HG02610 (cell line): ENCODE measurements around the gene PLA2G2A.
"Not testable (repeated sequence)": the region's sequence is repeated elsewhere in the genome, so short reads cannot be mapped to it uniquely, and the experiment has no call there.

Experiments
- ATAC-seq: cut with Tn5 transposase; IDR thresholded peaks from one replicate; pipeline ENCODE4 v1.9.1; 2021; ENCODE audit warnings: mild to moderate bottlenecking, moderate library complexity; ENCODE audit not compliant: unreplicated experiment

PLA2G2A gene, protein sequence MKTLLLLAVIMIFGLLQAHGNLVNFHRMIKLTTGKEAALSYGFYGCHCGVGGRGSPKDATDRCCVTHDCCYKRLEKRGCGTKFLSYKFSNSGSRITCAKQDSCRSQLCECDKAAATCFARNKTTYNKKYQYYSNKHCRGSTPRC

DNA sequence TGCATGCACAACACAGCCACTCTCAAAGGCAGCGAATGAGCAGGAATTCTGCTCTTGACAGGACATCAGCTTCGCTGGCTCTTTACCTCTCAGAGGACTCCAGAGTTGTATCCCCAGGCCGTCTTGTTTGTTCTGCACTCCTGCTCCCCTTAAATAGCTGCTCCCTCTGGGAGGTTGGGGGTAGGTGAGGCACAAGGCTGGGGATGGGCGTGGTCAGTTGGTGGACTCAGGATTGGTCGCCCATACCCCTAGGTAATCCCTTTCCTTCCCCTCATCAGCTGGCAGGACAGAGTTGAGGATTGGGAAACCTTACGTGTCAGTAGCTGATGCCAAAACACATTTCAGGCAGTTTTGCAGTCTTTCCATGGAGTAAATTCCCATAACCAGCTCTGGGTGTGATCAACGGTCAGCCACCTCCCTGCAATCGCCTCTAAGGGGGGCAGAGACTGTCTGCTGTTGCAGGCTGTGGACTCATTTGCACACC, at the start of gene PLA2G2A:
TSS of gene PLA2G2A (minus strand) at position 125 of the 484 bp plus-strand sequence. CDS start 845 bp downstream, outside the sequence.
- ATAC-seq = no peak

DNA sequence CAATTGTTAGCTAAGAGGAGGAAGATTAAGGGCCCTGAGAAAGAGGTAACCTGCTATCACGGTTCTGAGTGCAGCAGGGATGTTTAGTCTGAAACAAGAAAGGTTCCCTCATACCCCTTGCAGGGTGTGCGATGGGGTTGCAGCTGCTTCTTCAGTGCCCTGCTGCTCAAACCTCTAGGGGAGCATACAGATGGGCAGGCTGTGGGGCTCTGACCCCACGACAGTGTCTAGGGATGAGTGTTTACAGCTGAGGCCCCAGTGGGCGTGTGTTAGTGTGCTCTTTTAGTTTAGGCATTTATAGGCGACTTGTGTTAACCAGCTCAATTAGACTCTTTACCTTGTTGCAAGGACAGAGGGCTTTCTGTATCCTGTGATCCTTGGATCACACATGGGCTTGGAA, 49.3 kb upstream of the PLA2G2A start:
- no peak for ATAC-seq

DNA sequence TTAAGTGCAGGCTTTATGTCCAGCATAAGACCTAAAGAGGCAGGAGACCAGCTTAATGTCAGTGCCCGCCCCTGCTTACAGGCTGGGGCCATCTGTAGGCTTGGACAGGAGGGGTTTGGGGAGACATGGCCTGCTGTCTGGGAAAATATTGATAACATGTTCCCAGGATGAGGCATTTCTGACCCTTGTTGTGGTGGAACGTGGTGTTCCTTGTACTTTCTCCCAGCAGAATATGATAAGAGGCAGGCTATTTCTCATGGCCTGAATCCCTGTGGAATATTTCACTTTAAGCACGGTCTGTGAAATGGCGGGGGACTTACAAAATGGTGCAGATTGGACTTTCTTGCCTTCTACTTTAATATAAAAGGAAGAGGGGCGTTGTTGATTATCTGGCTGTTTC, 48.7 kb upstream of the PLA2G2A start:
- no peak for ATAC-seq

DNA sequence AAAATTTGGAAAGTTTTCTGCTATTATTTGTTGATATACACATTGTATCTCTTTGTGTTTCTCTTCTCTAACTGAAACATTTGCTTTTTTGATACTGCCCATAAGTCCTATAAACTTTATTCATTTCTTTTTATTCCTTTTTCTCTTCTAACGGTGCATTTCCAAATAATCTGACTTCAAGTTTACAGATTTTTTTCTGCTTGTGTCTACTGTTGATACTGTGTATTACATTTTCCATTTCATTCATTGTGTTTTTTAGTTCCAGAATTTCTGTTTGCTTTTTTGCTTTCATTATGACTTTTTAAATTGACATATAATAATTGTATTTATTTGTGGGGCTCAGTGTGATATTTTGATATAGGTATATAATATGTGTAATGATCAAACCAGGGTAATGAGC, 38.3 kb upstream of the PLA2G2A start:
- ATAC-seq = no peak

DNA sequence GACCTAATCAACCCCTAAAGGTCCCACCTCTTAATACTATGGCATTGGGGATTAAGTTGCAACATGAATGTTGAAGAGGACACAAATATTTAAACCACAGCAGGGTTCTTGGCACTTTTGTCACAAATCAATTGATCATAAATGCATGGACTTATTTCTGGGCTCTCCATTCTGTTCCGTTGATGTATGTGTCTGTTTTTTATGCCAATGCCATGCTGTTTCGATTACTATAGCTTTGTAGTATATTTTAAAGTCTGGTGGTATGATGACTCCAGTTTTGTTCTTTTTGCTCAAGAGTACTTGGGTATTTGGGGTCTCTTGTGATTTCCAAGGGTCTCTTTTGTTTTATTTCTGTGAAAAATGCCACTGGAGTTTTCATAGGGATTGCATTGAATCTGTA, 34.7 kb upstream of the PLA2G2A start:
- no peak for ATAC-seq

DNA sequence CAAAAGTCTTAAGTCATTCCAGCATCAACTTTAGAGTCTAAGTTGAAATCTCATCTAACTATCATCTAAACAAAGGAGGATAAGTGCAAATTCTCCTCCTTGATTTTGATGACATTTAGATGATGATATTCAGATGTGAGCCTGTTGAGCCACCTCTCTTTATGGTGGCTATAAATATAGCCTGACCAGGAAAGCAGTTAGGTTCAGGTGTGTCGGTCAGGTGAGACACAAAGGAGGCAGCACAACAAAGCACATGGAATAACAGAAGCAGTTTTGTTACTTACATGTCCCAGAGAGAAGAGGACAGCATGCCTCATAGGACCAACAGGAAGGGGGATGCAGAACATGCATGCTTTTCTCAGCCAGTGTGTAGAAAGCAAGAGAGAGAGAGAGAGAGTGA, 30.6 kb upstream of the PLA2G2A start:
- ATAC-seq = no peak

DNA sequence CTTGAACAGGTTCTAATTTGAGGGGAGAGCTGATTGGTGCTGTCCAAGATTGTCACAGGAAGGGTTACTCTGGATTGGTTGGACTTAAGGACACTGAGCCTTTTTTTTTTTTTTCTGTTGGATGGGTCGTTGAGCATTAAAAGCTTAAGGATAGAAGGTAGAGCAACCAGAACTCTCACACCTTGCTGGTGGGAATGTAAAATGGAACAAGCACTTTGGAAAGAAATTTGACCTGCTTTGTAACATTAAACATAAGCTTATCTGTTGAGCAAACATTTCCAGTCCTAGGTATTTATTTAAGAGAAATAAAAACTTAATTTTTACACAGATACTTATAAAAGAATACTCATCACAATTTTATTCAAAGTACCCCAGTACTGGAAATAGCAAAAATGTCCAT, 29.8 kb upstream of the PLA2G2A start:
- no peak for ATAC-seq

DNA sequence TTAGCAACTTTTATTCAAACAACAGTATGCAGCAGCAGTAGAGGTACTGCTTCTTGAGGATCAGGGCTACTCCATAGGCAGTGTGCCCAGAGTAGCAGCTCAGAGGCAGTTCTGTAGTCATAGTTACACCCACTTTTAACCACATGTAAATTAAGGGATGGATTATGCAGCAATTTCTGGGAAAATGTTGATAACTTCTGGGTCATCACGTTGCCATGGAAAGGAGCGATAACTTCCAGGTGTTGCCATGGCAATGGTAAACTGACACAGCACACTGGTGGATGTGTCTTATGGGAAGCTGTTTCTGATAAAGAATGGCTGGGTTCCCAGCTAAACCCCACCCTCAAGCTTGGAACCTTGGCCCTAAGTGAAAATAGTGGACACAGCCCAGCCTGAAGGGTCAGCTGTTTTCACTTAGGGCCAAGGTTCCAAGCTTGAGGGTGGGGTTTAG, 29.0 kb upstream of the PLA2G2A start:
- no peak for ATAC-seq

DNA sequence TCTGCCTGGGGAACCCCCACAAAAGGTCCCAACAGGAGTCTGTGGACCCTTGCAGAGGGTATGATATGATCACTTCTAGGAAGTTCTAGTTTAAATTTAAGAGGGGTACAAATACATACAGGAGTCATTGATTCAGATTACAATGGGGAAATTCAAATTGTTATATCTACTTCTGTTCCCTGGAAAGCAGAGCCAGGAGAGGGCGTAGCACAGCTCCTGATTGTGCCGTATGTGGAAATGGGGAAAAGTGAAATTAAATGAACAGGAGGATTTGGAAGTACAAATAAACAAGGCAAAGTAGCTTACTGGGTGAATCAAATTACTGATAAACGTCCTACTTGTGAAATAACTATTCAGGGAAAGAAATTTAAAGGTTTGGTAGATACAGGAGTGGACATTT, 19.4 kb upstream of the PLA2G2A start:
- ATAC-seq = not testable (repeated sequence)

DNA sequence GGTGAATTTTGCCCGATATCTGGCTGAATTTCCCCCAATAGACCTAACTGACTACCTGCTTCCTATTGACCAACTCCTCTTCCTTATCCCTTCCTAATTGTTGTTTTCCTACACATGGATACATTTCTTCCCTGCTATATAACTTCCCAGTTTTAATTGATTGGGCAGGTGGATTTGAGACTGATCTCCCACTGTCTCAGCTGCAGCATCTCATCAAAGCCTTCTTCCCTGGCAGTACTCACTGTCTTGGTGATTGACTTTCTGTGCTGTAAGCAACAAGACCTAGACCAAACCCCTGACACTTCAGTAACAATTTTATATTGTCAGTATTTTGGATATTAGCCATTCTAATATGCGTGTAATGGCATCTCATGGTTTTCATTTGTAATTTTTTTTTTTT, 11.3 kb upstream of the PLA2G2A start:
- no peak for ATAC-seq

DNA sequence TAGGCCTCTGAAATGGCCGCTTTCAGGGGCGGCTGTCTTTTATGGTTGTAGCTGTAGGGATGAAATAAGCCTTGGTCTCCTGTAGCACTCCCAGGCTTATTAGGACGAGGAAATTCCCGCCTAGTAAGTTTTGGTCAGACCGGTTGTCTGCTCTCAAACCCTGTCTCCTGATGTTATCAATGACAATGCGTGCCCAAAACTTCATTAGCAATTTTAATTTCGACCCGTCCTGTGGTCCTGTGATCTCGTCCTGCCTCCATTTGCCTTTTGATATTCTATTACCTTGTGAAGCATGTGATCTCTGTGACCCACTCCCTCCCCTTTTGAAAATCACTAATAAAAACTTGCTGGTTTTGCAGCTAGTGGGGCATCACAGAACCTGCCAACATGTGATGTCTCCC, 10.8 kb upstream of the PLA2G2A start:
- not testable (repeated sequence) for ATAC-seq

DNA sequence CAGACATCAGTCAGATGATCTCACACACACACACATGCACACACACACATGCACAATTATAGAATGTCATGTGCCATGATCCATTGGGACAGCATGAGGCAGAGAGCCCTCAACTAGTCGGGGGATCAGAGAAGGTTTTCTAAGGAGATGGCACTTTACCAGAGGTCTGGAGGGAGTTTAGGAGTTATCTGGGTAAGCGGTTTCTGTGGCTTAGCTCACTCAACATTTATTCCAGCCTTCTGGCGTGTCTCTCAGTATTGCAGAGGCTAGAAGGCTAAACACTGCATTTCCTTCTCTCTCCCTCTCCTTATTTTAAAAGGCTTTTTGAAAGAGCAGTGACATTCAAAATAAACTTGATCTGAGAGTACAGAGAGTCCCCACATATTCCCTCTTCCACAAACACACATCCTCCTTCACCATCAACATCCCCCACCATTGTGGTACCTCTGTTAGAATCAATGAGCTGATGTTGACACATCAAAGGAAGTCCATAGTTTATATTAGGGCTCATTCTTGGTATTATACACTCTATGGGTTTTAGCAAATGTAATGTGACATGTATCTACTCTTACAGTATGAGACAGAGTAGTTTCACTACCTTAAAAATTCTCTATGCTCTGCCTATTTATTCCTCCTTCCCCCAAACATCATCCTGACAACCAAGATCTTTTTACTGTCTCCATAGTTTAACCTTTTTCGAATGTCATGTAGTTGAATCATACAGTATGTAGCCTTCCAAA, 9.0 kb upstream of the PLA2G2A start:
- ATAC-seq = no peak

DNA sequence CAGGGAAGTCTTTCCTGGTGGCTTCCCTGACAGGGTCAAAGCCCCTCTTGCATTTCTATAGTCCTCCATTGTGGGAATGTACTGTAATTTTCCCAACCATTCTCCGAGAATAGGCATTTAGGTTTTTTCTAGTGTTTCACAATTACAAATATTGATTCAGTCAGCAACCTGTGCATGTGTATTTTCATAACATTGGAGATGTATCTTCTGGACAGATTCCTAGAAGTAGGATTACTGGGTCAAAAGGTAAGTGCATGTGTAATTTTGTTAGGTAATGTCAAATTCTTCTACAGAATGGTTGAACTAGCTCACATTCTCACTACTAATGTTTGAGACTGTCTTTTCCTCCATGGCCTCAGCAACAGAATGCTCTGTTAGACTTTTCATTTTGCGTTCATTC, 8.3 kb upstream of the PLA2G2A start:
- no peak for ATAC-seq

DNA sequence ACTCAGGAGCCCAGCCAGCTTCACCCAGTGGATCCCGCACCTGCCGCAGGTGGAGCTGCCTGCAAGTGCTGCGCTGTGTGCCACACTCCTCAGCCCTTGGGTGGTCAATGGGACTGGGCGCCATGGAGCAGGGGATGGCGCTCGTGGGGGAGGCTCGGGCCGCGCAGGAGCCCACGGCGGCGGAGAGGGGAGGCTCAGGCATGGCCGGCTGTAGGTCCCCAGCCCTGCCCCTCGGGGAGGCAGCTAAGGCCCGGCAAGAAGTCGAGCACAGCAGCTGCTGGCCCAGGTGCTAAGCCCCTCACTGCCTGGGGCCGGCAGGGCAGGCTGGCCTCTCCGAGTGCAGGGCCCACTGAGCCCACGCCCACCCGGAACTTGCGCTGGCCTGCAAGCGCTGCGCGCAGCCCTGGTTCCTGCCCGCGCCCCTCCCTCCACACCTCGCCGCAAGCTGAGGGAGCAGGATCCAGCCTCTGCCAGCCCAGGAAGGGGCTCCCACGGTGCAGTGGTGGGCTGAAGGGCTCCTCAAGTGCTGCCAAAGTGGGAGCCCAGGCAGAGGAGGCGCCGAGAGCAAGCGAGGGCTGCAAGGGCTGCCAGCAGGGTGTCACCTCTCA, 5.1 kb upstream of the PLA2G2A start:
- ATAC-seq = not testable (repeated sequence)

DNA sequence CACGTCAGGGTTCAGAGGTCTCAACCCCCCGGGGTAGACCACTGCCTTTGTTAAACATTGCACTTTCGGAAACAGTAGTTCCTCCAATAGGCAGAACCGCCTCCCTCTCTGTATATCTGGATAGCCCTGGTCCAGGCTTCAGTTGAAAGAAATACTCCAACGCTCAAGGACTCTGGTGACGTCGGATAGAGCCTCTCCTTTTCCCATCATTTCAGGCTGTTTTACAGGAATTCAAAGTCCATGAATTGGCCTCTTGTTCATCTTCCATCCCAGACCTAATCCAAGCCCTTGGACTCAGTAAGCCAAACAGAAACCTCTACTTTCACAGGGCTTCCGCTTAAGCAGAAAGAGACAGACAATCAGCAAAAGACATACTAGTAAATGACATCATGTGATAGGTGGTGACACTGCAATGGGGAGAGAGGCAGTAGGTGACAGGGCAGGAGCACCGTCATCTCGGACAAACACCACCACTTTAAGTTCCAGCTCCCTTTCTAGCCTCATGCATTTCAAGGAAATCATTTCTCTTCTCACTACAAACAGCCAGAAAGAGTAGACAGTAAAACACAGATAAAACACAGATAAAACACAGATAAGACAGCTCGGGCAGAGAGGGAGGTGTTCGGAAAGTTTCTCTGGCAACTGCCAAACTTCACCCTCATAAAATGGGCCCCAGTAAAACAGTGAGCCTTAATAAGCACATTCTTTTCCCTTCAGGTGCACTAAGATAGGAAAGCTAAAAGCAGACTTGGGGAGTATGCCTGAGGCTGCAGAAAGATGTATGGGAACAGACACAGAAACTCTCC, 2.3 kb upstream of the PLA2G2A start:
- no peak for ATAC-seq

DNA sequence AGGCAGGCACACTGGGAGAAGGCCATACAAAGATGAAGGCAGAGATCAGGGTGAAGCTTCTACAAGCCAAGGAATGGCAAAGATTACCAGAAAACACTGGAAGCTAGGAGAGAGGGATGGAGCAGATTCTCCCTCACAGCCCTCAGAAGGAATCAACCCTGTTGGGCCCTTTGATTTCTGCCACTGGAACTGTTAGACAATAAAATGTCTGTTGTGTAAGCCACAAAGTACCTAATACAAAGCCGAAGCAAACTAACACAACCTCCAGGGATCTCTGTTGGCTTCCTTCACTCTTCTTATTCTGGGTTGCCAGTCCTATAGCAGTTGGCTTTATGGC, 1.7 kb upstream of the PLA2G2A start:
- ATAC-seq = no peak

DNA sequence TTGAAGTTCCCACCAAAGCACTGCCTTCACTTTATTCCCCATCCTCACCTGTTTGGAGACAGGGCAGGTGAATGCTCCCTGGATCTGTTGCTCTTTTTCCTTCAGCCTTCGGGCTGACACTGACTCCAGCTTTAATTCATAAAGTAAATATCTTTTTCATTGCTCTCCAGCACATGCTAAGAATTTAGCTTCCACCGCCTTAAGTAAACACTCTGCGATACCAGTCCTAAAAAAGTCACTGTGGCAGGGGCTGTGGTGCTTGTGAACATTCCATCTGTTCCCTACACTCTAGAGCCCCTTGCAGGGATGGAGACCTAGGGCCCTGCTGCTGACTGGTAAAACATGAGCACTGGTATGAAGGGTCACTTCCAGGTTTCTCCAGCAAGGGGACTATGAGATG, 896 bp upstream of the PLA2G2A start:
- no peak for ATAC-seq

DNA sequence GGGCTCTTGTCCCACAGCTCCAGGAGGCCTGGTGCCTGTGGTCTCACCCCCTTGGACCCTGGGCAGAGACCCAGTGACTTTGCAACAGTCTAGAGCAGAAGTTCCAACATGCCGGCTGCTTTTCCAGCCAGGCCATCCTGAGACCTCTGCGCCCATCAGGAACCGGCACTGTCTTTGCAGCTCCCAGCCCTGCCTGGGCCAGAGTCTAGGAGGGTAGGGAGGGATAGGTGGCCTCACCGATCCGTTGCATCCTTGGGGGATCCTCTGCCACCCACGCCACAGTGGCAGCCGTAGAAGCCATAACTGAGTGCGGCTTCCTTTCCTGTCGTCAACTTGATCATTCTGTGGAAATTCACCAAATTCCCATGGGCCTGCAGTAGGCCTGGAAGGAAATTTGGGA, 1.3 kb downstream of the PLA2G2A start:
- ATAC-seq = no peak

DNA sequence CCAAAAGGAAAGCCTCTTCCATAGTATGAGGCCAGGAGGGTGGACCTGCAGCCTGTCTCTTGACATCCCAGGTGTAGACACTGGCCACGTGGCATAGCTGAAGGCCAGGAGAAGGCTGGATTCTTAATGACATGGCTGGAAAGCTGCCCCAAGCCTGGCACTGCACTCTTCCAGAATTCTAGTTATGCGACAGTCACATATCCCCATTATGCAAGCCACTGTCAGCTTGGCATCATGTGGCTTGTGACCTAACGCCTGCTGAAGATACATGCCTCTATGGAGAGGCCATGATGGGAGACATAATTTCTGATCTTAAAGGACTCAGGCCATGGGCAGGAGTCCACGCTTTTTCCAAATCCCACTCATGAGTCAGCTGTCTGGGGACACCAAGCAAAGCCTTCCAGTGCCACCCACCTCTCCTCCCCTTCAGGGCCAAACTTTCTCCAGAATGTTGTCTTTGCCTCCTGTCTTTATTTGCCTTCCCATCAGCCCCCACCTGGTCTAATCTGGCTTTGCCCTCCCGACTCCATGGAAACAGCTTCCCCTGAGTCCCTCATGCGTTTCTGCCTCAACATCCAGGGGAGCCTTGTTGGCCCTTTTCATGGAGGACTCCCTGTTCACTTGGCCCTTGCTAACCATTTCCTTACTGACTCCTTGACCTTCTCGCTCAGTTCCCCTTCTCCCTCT, 3.0 kb downstream of the PLA2G2A start:
- ATAC-seq = no peak

DNA sequence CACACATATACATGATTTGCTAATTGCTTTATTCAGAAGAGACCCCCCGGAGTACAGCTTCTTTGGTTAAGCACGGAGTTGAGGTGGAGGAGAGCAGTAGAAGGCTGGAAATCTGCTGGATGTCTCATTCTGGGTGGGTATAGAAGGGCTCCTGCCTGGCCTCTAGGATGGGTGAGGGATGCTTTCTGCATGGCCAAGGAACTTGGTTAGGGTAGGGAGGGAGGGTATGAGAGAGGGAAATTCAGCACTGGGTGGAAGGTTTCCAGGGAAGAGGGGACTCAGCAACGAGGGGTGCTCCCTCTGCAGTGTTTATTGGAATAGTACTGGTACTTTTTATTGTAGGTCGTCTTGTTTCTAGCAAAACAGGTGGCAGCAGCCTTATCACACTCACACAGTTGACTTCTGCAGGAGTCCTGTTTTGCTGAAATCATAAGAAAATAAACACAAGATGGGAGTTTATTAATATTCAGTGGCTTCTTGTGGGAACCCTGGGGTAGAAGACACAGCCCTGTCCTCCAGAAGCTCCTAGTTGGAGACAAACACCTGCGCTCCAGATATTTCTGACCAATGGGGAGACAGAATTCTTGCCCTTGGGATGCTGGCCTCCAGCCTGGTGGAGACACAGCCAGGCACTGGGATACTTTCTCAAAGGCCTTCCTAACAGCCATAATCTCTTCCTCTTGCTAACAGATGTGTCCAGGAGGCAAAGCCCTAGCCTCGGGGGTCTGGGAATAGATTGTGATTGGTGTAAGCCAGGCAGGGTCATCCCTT, 3.8 kb downstream of the PLA2G2A start:
- ATAC-seq = no peak
